Thoracic aorta (tissue), 2 donors: ENCODE results near the gene HSPA2. TPM values are rescaled to one million over a fixed set of nuclear protein-coding genes. Genes with fewer than 3 reads are reported as not detected.
A peak's percentile ranks its signal among the peaks of the same experiment; 100 is the strongest.

Source experiments
- ATAC-seq: fragments of 150-250 bp; one replicate; pipeline ENCODE4 v1.8.0; 2017; ENCODE audit warnings: low read depth; ENCODE audit not compliant: insufficient number of reproducible peaks, low FRiP score
- DNase-seq: peaks from one replicate; pipeline ENCODE4 v3.0.0-alpha.2; 2020; ENCODE audit warnings: low spot score
- H3K27ac ChIP-seq, 2 donors: fragments of 200-600 bp; sonication (generic); 1 replicate in 1 of 2; 2 replicates in 1 of 2; pipeline ENCODE4 v1.5.1; 2016; ENCODE audit warnings: mild to moderate bottlenecking in 2 of 2, moderate library complexity in 2 of 2
- H3K27me3 ChIP-seq: fragments of 200-600 bp; sonication (generic); replicated peaks from 2 replicates; pipeline ENCODE4 v1.6.0; 2016; ENCODE audit warnings: mild to moderate bottlenecking; ENCODE audit not compliant: insufficient read depth
- H3K36me3 ChIP-seq: fragments of 200-600 bp; sonication (generic); one replicate; pipeline ENCODE4 v1.5.1; 2016
- H3K4me1 ChIP-seq, 2 donors: fragments of 200-600 bp; sonication (generic); 1 replicate in 1 of 2; 2 replicates in 1 of 2; pipeline versions ENCODE4 v1.5.1 to v1.6.0; 2016; ENCODE audit warnings: low read depth in 2 of 2, mild to moderate bottlenecking in 1 of 2; ENCODE audit not compliant: control insufficient read depth in 1 of 2
- H3K4me3 ChIP-seq: fragments of 200-600 bp; sonication (generic); 2 replicates; pipeline ENCODE4 v1.5.1; 2016; ENCODE audit warnings: mild to moderate bottlenecking
- H3K9me3 ChIP-seq: fragments of 200-600 bp; sonication (generic); 2 replicates; pipeline ENCODE4 v1.5.1; 2016
- total RNA-seq, 2 donors: library from RNA; depleted of rRNA; stranded (reverse); fragments of >200 nt; gene quantifications; one replicate each; pipeline versions ENCODE4 v1.1.0 to v1.2.3, GENCODE V29; 2016
- TF ChIP-seq, protein P1 (sequence below): fragments of 200-600 bp; sonication (generic); IDR thresholded peaks from one replicate; pipeline ENCODE4 v1.5.1; 2019; ENCODE audit warnings: antibody characterized with exemption

The HSPA2 gene
- total RNA-seq, 2 donors from 2014 or later: 28.5 to 33.7 TPM

DNA sequence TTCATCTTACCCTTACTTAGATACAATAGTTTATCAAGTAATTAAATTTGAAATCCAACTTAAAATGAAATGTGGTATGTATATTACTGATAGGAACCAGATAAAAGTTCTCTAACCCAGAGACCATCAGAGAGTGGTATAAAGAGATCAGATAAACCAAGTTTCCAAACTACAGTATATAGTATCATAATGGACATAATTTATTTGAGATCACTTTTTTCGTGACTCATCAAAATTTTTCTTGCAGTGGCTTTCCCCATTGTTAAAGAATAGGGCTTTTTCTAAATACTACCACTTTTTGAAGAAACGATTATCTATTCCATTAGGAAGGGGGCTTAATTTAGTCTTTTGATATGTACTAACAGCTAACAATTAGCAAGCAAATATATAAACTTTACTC is 15.2 kb upstream of the HSPA2 start:
- DNase-seq: no peak
- no peak overlapping the region for H3K27ac ChIP-seq
- H3K4me3 ChIP-seq: no peak overlapping the region
- H3K4me1 ChIP-seq: no peaks in the 10 kb centered on the region
- ATAC-seq: no peak
- peaks cover 3% of the 10 kb centered on the region for H3K36me3 ChIP-seq
- H3K9me3 ChIP-seq: no peaks in the 10 kb centered on the region
- TF ChIP-seq, protein P1, sequence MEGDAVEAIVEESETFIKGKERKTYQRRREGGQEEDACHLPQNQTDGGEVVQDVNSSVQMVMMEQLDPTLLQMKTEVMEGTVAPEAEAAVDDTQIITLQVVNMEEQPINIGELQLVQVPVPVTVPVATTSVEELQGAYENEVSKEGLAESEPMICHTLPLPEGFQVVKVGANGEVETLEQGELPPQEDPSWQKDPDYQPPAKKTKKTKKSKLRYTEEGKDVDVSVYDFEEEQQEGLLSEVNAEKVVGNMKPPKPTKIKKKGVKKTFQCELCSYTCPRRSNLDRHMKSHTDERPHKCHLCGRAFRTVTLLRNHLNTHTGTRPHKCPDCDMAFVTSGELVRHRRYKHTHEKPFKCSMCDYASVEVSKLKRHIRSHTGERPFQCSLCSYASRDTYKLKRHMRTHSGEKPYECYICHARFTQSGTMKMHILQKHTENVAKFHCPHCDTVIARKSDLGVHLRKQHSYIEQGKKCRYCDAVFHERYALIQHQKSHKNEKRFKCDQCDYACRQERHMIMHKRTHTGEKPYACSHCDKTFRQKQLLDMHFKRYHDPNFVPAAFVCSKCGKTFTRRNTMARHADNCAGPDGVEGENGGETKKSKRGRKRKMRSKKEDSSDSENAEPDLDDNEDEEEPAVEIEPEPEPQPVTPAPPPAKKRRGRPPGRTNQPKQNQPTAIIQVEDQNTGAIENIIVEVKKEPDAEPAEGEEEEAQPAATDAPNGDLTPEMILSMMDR: no peak
- H3K27me3 ChIP-seq: no peaks in the 10 kb centered on the region

DNA sequence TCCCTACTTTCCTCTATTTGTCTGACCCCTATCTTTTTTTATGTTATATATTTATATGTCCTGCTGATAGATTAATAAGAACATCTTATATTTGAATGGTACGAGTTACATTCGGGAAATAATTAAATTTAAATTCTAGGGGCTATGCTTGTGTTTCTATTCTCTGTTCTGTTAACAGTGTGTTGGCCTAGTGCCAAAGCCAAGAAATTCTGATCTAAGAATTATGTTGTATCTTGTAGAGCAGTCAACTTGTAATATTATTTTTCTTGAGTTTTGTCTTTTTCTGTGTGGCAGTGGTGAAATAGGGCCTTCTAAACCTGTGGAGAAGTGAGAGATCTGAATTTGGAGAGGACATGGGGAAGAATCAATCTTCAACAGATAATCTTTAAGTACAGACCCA is 9.0 kb upstream of the HSPA2 start:
- H3K9me3 ChIP-seq: no peaks in the 10 kb centered on the region
- H3K4me3 ChIP-seq: no peak overlapping the region
- no peaks in the 10 kb centered on the region for H3K4me1 ChIP-seq
- H3K36me3 ChIP-seq: no peaks in the 10 kb centered on the region
- no peaks in the 10 kb centered on the region for H3K27me3 ChIP-seq
- TF ChIP-seq, protein P1: no peak
- H3K27ac ChIP-seq: no peak overlapping the region
- ATAC-seq (no peak), DNase-seq (no peak)

DNA sequence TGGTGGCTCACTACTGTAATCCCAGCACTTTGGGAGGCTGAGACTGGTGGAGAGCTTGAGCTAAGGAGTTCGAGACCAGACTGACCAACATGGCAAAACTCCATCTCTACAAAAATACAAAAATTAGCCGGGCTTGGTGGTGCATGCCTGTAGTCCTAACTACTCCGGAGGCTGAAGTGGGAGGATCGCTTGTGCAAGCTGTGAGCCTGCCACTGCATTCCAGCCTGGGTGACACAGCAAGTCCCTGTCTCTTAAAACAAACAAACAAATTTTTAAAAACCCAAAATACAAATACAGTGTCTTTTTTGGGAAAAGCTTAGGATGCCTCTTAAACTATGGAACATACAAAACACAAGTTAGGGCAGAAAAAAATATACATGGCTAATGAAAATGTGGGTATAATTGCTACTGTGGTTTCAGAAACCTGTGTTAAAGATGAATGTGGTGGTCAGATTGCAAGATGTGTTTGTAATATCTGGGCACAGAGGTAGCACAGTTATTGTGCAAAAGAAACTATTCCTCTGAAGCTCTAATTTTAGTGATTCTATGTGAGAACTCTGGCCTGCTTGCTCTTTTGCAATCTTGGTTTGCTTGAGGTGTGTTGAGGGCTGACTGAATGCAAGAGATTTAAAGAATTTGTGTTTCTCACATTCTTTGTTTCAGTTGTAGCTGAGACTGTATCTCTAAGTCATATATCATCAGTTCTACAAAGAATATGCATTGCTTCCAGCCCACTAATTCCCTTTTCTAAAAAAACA is 3.9 kb upstream of the HSPA2 start:
- no peaks in the 10 kb centered on the region for H3K27me3 ChIP-seq
- peaks cover 0 to 14% of the 10 kb centered on the region in 2 donors for H3K4me1 ChIP-seq
- H3K27ac ChIP-seq: no peak overlapping the region
- TF ChIP-seq, protein P1: no peak
- H3K36me3 ChIP-seq: no peaks in the 10 kb centered on the region
- H3K4me3 ChIP-seq: no peak overlapping the region
- ATAC-seq (no peak), DNase-seq (no peak)
- no peaks in the 10 kb centered on the region for H3K9me3 ChIP-seq

DNA sequence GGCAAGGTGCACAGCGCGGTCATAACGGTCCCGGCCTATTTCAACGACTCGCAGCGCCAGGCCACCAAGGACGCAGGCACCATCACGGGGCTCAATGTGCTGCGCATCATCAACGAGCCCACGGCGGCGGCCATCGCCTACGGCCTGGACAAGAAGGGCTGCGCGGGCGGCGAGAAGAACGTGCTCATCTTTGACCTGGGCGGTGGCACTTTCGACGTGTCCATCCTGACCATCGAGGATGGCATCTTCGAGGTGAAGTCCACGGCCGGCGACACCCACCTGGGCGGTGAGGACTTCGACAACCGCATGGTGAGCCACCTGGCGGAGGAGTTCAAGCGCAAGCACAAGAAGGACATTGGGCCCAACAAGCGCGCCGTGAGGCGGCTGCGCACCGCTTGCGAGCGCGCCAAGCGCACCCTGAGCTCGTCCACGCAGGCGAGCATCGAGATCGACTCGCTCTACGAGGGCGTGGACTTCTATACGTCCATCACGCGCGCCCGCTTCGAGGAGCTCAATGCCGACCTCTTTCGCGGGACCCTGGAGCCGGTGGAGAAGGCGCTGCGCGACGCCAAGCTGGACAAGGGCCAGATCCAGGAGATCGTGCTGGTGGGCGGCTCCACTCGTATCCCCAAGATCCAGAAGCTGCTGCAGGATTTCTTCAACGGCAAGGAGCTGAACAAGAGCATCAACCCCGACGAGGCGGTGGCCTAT is 875 bp downstream of the HSPA2 start:
- H3K9me3 ChIP-seq: no peaks in the 10 kb centered on the region
- H3K36me3 ChIP-seq: no peaks in the 10 kb centered on the region
- H3K4me1 ChIP-seq: peaks cover 3 to 33% of the 10 kb centered on the region in 2 donors
- ATAC-seq (no peak), DNase-seq (no peak)
- peak overlapping the region; percentile 70 for H3K4me3 ChIP-seq
- H3K27ac ChIP-seq: peak overlapping the region in 1 of 2 donors; percentile 42
- H3K27me3 ChIP-seq: no peaks in the 10 kb centered on the region
- TF ChIP-seq, protein P1: no peak

DNA sequence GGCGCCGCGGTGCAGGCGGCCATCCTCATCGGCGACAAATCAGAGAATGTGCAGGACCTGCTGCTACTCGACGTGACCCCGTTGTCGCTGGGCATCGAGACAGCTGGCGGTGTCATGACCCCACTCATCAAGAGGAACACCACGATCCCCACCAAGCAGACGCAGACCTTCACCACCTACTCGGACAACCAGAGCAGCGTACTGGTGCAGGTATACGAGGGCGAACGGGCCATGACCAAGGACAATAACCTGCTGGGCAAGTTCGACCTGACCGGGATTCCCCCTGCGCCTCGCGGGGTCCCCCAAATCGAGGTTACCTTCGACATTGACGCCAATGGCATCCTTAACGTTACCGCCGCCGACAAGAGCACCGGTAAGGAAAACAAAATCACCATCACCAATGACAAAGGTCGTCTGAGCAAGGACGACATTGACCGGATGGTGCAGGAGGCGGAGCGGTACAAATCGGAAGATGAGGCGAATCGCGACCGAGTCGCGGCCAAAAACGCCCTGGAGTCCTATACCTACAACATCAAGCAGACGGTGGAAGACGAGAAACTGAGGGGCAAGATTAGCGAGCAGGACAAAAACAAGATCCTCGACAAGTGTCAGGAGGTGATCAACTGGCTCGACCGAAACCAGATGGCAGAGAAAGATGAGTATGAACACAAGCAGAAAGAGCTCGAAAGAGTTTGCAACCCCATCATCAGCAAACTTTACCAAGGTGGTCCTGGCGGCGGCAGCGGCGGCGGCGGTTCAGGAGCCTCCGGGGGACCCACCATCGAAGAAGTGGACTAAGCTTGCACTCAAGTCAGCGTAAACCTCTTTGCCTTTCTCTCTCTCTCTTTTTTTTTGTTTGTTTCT is 1.7 kb downstream of the HSPA2 start:
- Histone ChIP-seq H3K27me3 (no peaks in the 10 kb centered on the region), H3K27ac (no peak overlapping the region), H3K4me1 (peaks cover 3 to 33% of the 10 kb centered on the region in 2 donors), H3K4me3 (peak overlapping the region; percentile 70), H3K9me3 (no peaks in the 10 kb centered on the region), H3K36me3 (no peaks in the 10 kb centered on the region)
- ATAC-seq (no peak), DNase-seq (no peak)
- TF ChIP-seq, protein P1: no peak
